ENCODE data around the gene LBP.

DNA sequence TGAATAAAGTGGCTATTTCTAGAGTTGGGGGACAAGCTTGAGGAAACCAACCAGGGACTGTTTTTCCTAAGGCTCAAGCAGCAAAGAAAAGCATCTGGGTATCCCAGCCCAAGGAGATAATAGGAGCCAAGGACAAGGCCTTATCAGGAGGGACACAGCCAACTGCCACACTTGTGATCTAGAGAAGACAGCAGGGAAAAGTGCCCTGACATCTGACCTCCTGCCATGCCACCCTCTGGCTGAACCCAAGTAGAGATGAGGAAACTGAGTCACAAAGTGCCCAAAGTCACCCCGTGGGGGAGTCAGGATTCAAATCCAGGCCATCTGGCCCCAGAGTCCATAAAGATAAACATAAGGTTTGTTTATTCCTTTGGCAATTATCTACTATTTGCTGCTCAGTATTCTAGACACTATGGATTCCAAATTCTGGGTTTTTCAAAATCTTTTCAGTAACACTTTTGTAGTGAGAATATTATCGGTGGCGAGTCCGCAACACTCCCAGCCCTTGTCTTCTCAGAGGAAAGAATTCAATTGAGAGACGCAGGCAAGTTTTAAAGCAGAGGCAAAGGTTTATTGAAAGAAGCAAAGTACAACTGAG lies 3.5 kb upstream of the LBP start:
- TF ChIP-seq, protein P1, sequence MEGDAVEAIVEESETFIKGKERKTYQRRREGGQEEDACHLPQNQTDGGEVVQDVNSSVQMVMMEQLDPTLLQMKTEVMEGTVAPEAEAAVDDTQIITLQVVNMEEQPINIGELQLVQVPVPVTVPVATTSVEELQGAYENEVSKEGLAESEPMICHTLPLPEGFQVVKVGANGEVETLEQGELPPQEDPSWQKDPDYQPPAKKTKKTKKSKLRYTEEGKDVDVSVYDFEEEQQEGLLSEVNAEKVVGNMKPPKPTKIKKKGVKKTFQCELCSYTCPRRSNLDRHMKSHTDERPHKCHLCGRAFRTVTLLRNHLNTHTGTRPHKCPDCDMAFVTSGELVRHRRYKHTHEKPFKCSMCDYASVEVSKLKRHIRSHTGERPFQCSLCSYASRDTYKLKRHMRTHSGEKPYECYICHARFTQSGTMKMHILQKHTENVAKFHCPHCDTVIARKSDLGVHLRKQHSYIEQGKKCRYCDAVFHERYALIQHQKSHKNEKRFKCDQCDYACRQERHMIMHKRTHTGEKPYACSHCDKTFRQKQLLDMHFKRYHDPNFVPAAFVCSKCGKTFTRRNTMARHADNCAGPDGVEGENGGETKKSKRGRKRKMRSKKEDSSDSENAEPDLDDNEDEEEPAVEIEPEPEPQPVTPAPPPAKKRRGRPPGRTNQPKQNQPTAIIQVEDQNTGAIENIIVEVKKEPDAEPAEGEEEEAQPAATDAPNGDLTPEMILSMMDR (IDR thresholded peaks at IDR 0.05; ENCODE audit: extremely low read depth in 1 of 2, insufficient read depth in 1 of 2, low read depth in 1 of 2, low read length in 2 of 2) = no peak
- TF ChIP-seq POLR2AphosphoS5 (IDR thresholded peaks at IDR 0.05; ENCODE audit: insufficient read depth, low read depth, low read length) = no peak
- no peak for TF ChIP-seq POLR2A (IDR thresholded peaks at IDR 0.05; ENCODE audit: low read depth, low read length)
- no peak for TF ChIP-seq GATA2 (IDR thresholded peaks at IDR 0.05; ENCODE audit: insufficient read depth, insufficient read length, low read depth, low read length)
- no peak for TF ChIP-seq MYC (IDR thresholded peaks at IDR 0.05; ENCODE audit: low read depth, low read length)
- no peak for TF ChIP-seq EZH2 (IDR thresholded peaks at IDR 0.05; ENCODE audit: borderline replicate concordance, low read depth, low read length, severe bottlenecking)
- TF ChIP-seq, protein P2, sequence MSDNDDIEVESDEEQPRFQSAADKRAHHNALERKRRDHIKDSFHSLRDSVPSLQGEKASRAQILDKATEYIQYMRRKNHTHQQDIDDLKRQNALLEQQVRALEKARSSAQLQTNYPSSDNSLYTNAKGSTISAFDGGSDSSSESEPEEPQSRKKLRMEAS (IDR thresholded peaks at IDR 0.05; ENCODE audit: insufficient read depth, insufficient read length) = no peak
- TF ChIP-seq JUN (IDR thresholded peaks at IDR 0.05; ENCODE audit: borderline replicate concordance, insufficient read depth, insufficient read length, low read depth) = no peak

All from endothelial cell of umbilical vein (primary cell).